SK-N-SH treated with all-trans-retinoic acid at 6 μM for 48 hours (cell line): ENCODE results near the gene SRSF4.
A peak's percentile ranks its signal among the peaks of the same experiment; 100 is the strongest.

Experiments used
- ATAC-seq: fragments of 200-7000 bp; cut with Tn5 transposase; 3 replicates; pipeline ENCODE4 v1.9.1; 2020; ENCODE audit warnings: mild to moderate bottlenecking, moderate library complexity
- ARNTL ChIP-seq: fragments of 450-650 bp; formaldehyde crosslinking; IDR thresholded peaks from 2 replicates; pipeline ENCODE4 v1.5.0; 2020; ENCODE audit warnings: low read depth, mild to moderate bottlenecking, moderate library complexity, borderline replicate concordance
- BACH2 ChIP-seq: fragments of 250-450 bp; sonication (Bioruptor Pico); IDR thresholded peaks from 2 replicates; pipeline ENCODE4 v1.9.0; 2021; ENCODE audit warnings: mild to moderate bottlenecking, borderline replicate concordance
- CSDC2 ChIP-seq: fragments of 250-450 bp; sonication (Bioruptor Pico); IDR thresholded peaks from 2 replicates; pipeline ENCODE4 v1.5.0; 2020; ENCODE audit warnings: mild to moderate bottlenecking, moderate library complexity
- ESRRG ChIP-seq: fragments of 250-450 bp; sonication (Bioruptor Pico); IDR thresholded peaks from 2 replicates; pipeline ENCODE4 v1.6.1; 2021; ENCODE audit warnings: mild to moderate bottlenecking
- GLIS3 ChIP-seq: fragments of 250-450 bp; sonication (Bioruptor Pico); IDR thresholded peaks from 2 replicates; pipeline ENCODE4 v1.5.0; 2020; ENCODE audit warnings: mild to moderate bottlenecking, moderate library complexity
- ISL1 ChIP-seq: fragments of 250-450 bp; sonication (Bioruptor Pico); IDR thresholded peaks from 2 replicates; pipeline ENCODE4 v2.1.2; 2022; ENCODE audit warnings: mild to moderate bottlenecking, moderate library complexity
- OSR1 ChIP-seq: fragments of 250-450 bp; sonication (Bioruptor Pico); IDR thresholded peaks from 2 replicates; pipeline ENCODE4 v1.8.0; 2022; ENCODE audit warnings: moderate library complexity, mild to moderate bottlenecking, inconsistent platforms
- PPARA ChIP-seq: fragments of 250-450 bp; sonication (Bioruptor Pico); IDR thresholded peaks from 2 replicates; pipeline ENCODE4 v1.5.0; 2020; ENCODE audit warnings: mild to moderate bottlenecking, borderline replicate concordance
- RARB ChIP-seq: fragments of 250-450 bp; sonication (Bioruptor Pico); IDR thresholded peaks from 2 replicates; pipeline ENCODE4 v1.8.0; 2021; ENCODE audit warnings: mild to moderate bottlenecking, moderate library complexity
- SNAI2 ChIP-seq: fragments of 250-450 bp; sonication (Bioruptor Pico); IDR thresholded peaks from 2 replicates; pipeline ENCODE4 v1.5.0; 2020; ENCODE audit warnings: mild to moderate bottlenecking, moderate library complexity
- TCF4 ChIP-seq: fragments of 250-450 bp; sonication (Bioruptor Pico); IDR thresholded peaks from 2 replicates; pipeline ENCODE4 v1.8.0; 2021; ENCODE audit warnings: mild to moderate bottlenecking, moderate library complexity, borderline replicate concordance
- ZC3H10 ChIP-seq: fragments of 250-450 bp; sonication (Bioruptor Pico); IDR thresholded peaks from 2 replicates; pipeline ENCODE4 v1.5.1; 2021; ENCODE audit warnings: mild to moderate bottlenecking, moderate library complexity
- ZNF565 ChIP-seq: fragments of 450-650 bp; formaldehyde crosslinking; conservative IDR thresholded peaks from 2 replicates; pipeline ENCODE4 v1.5.0; 2020; ENCODE audit warnings: low read depth, mild to moderate bottlenecking, moderate library complexity
- ZNF8 ChIP-seq: fragments of 450-650 bp; formaldehyde crosslinking; IDR thresholded peaks from 2 replicates; pipeline ENCODE4 v1.5.0; 2020; ENCODE audit warnings: mild to moderate bottlenecking, moderate library complexity
- TF ChIP-seq, protein P1 (sequence below): fragments of 250-450 bp; sonication (Bioruptor Pico); IDR thresholded peaks from 2 replicates; pipeline ENCODE4 v1.8.0; 2020; ENCODE audit warnings: mild to moderate bottlenecking, moderate library complexity, borderline replicate concordance
- TF ChIP-seq, protein P2 (sequence below): fragments of 250-450 bp; sonication (Bioruptor Pico); IDR thresholded peaks from 2 replicates; pipeline ENCODE4 v1.5.1; 2021; ENCODE audit warnings: mild to moderate bottlenecking, moderate library complexity
- TF ChIP-seq, protein P3 (sequence below): fragments of 250-450 bp; sonication (Bioruptor Pico); IDR thresholded peaks from 2 replicates; pipeline ENCODE4 v1.5.0; 2020; ENCODE audit warnings: mild to moderate bottlenecking, moderate library complexity
- TF ChIP-seq, protein P4 (sequence below): fragments of 250-450 bp; sonication (Bioruptor Pico); IDR thresholded peaks from 2 replicates; pipeline ENCODE4 v1.5.1; 2020; ENCODE audit warnings: low read depth, mild to moderate bottlenecking, moderate library complexity

SRSF4 gene

DNA sequence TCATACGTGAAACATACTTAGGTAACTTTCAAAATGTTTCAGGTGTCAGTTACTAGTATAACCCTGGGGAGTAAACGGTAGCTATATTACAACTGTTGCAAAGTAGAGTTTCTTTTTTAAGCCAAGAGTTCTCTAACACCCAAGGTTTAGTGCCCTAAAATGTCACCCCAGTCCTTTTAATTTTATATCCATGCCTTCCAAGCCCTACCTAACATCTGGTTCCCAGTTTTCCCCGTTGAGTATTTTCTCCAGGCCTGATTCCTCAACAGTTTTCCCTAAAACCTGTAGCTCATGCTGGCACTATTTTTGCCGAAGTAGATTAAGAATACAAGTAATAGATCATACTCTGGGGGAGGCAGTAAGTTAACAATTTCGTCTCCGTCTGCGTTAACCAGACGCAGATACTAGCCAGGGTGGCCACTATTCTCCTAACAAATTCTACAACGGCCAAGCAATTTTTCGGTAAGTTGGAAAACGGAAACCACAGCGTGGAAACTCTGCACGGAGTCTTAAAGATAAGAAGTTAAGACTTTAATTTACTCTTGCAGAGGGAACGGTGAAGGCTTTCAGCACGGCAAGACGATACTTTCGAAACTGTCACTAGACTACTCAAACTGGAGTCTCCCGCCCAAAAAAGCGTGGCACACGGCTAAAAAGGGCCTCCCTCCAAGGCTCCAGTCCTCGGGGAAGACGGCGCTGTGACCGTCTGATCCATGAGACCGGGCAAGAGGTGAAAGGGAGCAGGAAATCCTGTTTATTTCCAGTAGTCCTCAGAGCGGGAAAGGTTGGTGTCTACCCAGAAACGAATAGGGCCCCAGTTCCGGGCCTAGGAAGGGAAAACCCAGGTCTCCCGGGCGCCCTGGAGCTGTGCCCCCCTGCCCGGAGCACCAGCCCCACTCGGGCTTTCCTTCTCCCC is 945 bp downstream of the SRSF4 start:
- TF ChIP-seq BACH2 (CRISPR knock-in tag) (no peak), TCF4 (CRISPR knock-in tag) (no peak), SNAI2 (CRISPR knock-in tag) (no peak), CSDC2 (no peak), OSR1 (CRISPR knock-in tag) (no peak), ZC3H10 (CRISPR knock-in tag) (no peak), RARB (CRISPR knock-in tag) (no peak), PPARA (CRISPR knock-in tag) (no peak), GLIS3 (CRISPR knock-in tag) (no peak)
- TF ChIP-seq, protein P1, sequence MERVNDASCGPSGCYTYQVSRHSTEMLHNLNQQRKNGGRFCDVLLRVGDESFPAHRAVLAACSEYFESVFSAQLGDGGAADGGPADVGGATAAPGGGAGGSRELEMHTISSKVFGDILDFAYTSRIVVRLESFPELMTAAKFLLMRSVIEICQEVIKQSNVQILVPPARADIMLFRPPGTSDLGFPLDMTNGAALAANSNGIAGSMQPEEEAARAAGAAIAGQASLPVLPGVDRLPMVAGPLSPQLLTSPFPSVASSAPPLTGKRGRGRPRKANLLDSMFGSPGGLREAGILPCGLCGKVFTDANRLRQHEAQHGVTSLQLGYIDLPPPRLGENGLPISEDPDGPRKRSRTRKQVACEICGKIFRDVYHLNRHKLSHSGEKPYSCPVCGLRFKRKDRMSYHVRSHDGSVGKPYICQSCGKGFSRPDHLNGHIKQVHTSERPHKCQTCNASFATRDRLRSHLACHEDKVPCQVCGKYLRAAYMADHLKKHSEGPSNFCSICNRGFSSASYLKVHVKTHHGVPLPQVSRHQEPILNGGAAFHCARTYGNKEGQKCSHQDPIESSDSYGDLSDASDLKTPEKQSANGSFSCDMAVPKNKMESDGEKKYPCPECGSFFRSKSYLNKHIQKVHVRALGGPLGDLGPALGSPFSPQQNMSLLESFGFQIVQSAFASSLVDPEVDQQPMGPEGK (CRISPR knock-in tag), result no peak
- TF ChIP-seq, protein P2, sequence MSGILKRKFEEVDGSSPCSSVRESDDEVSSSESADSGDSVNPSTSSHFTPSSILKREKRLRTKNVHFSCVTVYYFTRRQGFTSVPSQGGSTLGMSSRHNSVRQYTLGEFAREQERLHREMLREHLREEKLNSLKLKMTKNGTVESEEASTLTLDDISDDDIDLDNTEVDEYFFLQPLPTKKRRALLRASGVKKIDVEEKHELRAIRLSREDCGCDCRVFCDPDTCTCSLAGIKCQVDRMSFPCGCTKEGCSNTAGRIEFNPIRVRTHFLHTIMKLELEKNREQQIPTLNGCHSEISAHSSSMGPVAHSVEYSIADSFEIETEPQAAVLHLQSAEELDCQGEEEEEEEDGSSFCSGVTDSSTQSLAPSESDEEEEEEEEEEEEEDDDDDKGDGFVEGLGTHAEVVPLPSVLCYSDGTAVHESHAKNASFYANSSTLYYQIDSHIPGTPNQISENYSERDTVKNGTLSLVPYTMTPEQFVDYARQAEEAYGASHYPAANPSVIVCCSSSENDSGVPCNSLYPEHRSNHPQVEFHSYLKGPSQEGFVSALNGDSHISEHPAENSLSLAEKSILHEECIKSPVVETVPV (CRISPR knock-in tag), result no peak
- TF ChIP-seq, all 23 proteins: peak for 0
- ATAC-seq, result peak; percentile 34

DNA sequence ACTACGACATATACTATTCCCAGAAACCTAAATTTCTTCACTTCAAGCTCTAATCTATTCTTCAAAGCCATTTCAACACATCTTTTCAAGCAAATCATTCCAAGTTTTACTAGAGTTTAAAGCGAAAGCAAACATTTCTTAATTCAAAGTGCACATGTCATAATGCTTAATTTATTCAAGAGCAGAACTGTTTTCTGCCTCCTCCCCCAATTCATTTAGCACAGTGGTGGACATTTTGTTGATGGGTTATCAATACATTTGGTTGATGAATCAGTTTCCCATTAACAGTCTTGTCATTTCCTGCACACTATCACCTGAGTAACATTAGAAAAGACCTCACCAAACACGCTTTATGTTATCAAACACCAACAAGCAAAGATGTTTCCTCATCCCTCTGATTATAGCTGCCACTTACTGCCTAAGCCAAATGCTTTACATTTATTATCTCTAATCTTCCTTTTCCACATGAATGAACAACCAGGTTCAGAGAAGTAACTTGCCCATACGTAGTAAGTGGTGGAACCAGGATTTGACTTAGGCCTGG is 2.0 kb downstream of the SRSF4 start:
- TF ChIP-seq GLIS3 (CRISPR knock-in tag), result no peak
- TF ChIP-seq CSDC2, result no peak
- no peak for TF ChIP-seq ESRRG
- ATAC-seq, result no peak

DNA sequence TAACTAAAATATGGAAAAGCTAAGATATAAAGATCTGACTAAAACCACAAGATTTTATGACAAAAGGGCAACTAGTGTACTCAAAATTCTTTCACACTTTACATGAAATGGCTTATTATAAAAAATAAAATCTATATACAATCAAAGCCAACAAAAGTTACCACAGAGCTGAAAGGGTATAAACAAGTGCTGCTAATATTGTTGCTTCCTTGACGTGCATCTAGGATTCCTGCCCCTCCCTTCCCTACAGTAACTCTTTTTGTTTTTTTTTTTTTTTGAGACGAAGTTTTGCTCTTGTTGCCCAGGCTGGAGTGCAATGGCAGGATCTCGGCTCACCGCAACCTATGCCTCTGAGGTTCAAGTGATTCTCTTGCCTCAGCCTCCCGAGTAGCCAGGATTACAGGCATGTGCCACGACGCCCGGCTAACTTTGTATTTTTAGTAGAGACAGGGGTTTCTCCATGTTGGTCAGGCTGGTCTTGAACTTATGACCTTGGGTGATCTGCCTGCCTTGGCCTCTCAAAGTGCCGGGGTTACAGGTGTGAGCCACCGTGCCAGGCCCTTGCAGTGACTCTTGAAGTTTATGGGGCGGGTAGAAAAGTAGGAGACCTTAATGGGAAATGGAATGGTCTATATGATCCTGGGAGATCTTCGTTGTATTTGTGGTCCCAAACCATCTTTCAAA is 4.5 kb downstream of the SRSF4 start:
- ATAC-seq, result no peak
- TF ChIP-seq BACH2 (CRISPR knock-in tag), result no peak
- no peak for TF ChIP-seq ZNF565 (CRISPR knock-in tag)
- TF ChIP-seq, protein P3, sequence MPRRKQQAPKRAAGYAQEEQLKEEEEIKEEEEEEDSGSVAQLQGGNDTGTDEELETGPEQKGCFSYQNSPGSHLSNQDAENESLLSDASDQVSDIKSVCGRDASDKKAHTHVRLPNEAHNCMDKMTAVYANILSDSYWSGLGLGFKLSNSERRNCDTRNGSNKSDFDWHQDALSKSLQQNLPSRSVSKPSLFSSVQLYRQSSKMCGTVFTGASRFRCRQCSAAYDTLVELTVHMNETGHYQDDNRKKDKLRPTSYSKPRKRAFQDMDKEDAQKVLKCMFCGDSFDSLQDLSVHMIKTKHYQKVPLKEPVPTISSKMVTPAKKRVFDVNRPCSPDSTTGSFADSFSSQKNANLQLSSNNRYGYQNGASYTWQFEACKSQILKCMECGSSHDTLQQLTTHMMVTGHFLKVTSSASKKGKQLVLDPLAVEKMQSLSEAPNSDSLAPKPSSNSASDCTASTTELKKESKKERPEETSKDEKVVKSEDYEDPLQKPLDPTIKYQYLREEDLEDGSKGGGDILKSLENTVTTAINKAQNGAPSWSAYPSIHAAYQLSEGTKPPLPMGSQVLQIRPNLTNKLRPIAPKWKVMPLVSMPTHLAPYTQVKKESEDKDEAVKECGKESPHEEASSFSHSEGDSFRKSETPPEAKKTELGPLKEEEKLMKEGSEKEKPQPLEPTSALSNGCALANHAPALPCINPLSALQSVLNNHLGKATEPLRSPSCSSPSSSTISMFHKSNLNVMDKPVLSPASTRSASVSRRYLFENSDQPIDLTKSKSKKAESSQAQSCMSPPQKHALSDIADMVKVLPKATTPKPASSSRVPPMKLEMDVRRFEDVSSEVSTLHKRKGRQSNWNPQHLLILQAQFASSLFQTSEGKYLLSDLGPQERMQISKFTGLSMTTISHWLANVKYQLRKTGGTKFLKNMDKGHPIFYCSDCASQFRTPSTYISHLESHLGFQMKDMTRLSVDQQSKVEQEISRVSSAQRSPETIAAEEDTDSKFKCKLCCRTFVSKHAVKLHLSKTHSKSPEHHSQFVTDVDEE (CRISPR knock-in tag), result no peak
- no peak for TF ChIP-seq ARNTL (CRISPR knock-in tag)
- no peak for TF ChIP-seq SNAI2 (CRISPR knock-in tag)
- no peak for TF ChIP-seq GLIS3 (CRISPR knock-in tag)
- TF ChIP-seq CSDC2, result no peak
- TF ChIP-seq, protein P2 (CRISPR knock-in tag), result no peak
- no peak for TF ChIP-seq TCF4 (CRISPR knock-in tag)
- no peak for TF ChIP-seq ZNF8 (CRISPR knock-in tag)
- no peak for TF ChIP-seq ZC3H10 (CRISPR knock-in tag)
- TF ChIP-seq ISL1 (CRISPR knock-in tag), result no peak
- TF ChIP-seq, protein P4, sequence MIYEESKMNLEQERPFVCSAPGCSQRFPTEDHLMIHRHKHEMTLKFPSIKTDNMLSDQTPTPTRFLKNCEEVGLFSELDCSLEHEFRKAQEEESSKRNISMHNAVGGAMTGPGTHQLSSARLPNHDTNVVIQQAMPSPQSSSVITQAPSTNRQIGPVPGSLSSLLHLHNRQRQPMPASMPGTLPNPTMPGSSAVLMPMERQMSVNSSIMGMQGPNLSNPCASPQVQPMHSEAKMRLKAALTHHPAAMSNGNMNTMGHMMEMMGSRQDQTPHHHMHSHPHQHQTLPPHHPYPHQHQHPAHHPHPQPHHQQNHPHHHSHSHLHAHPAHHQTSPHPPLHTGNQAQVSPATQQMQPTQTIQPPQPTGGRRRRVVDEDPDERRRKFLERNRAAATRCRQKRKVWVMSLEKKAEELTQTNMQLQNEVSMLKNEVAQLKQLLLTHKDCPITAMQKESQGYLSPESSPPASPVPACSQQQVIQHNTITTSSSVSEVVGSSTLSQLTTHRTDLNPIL (CRISPR knock-in tag), result no peak
- TF ChIP-seq, protein P1 (CRISPR knock-in tag), result no peak
- TF ChIP-seq ESRRG, result no peak
